GM21526 (cell line): ENCODE results near the gene MAP2.

Source experiments
- ATAC-seq: cut with Tn5 transposase; IDR thresholded peaks from one replicate; pipeline ENCODE4 v1.9.1; 2021; ENCODE audit warnings: moderate library complexity; ENCODE audit not compliant: unreplicated experiment, low FRiP score

MAP2 gene

DNA sequence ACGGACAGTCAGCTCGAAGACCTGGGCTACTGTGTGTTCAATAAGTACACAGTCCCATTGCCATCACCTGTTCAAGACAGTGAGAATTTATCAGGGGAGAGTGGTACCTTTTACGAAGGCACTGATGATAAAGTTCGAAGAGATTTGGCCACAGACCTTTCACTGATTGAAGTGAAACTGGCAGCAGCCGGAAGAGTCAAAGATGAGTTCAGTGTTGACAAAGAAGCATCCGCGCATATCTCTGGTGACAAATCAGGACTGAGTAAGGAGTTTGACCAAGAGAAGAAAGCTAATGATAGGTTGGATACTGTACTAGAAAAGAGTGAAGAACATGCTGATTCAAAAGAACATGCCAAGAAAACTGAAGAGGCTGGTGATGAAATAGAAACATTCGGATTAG, 270.9 kb downstream of the MAP2 start:
- ATAC-seq, result no peak

DNA sequence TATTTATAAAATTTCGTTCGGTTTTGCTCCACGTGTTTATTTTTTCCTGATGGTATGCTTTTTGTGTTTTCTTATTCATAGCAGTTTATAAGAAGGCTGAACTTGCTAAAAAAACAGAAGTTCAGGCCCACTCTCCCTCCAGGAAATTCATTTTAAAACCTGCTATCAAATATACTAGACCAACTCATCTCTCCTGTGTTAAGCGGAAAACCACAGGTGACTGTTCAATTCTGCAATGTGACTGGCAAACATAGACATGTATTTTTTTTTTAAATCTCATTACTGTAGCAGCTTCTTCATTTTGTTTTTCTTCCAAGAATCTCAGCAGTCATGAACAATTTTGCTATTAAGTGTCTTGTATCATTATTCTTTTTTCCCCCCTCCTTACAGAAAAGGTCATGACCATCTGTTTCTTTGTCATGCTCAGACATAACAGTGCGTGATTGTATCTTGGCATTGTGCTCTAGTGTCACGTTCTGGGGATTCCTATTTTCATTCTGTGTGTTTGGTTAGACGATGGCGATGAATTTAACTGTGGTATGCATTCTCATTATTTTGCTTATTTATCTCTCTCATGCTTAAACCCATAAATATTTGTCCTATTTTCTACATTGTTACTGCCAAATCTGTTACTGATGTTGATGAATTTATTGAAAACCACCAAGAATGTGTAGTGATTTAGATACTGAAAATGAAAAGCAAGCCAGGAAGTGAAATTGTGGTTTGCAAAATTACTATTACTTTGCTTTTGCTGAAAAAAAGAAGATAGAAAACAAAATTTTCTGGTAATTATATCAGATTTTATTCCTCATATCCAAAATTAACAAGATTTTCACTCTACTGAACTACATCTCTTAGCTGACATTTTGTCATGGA, 273.2 kb downstream of the MAP2 start:
- peak; percentile 65 for ATAC-seq

DNA sequence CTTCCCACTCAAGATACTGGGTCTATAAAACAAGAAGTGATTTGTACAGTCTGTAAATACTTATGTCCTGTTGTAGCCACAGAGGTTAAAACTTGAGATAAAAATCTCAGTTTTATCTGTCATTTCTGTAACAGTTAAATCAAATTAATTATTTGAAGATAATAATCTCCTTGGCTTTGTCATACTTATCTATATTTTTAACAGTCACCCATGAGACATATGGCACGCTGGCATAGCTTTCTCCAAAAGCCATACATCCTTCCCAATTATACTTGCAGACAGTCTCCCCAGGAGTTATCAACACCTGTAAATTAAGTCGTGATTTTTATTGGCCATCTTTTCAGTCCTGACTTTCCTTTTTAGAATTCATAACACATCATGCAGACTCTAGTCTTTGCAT, 278.9 kb downstream of the MAP2 start:
- ATAC-seq, result no peak

DNA sequence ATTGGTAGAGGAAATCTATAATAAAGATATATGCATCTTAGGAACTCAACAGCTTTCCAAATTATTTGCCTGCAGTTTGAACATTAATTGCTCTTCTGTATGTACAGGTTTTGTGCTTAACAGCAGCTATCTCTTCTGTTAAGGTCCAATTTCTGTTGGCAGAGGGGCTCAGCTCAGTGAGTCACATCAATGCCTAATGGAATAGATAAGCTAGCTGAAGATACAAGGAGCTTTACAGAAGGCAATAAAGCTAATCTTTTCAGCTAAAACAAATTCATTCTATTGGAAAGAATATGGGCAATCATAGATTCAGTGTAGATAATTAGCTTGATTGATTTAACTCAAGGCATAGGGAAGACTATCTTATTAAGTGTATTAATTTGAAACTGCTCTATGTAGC, 289.4 kb downstream of the MAP2 start:
- ATAC-seq, result no peak

DNA sequence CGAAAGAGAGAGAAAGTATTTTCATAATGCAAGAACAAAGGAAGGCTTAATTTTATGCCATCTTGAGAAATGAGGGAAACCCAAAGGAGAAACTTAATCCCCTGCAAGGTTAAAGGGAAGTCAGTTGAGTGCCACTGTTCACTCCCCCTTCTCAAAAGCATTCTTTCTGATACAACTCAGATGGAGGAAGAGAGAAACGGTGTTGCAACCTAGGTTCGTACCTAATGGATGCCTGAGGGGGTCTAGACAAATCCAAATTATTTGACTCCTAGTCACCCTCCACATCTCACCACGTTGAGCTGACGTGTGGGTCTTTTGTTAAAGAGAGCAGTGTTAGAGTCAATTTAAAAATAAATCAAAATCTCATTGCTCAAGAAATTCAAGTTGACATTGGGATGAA, 295.2 kb downstream of the MAP2 start:
- ATAC-seq, result no peak

DNA sequence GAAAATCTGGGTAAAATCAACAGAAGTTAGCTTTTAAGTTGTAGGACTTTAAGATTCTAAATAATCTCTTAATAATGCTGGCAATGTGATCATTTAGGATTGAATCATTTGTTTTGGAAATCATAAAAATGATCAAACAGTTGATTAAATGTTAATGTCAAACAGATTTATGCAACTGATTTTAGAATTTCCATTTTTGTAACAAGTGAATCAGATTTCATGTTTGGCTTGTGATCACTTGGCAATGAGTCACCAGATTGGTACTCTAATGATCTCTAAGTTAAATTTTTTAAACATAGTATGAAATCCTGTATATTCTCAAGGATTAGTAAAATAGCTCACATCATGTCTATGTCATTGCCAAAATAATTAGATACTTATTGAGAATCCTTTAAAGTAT, 297.6 kb downstream of the MAP2 start:
- ATAC-seq, result no peak

DNA sequence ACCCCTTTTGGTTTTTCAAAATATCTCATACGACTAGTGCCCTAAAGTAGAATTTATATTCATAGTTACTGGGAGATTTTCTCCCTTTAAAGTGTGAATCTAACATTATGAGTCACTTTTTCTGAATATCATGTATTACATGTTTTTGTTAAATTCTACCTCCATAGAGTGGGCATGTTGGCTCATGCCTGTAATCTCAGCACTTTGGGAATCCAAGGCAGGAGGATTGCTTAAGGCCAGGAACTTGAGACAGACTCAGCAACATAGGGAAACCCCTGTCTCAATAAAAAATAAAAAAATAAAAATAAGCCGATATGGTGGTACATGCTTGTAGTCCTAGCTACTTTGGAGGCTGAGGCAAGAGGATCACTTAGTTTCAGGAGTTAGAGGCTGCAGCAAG, 302.5 kb downstream of the MAP2 start:
- no peak for ATAC-seq

DNA sequence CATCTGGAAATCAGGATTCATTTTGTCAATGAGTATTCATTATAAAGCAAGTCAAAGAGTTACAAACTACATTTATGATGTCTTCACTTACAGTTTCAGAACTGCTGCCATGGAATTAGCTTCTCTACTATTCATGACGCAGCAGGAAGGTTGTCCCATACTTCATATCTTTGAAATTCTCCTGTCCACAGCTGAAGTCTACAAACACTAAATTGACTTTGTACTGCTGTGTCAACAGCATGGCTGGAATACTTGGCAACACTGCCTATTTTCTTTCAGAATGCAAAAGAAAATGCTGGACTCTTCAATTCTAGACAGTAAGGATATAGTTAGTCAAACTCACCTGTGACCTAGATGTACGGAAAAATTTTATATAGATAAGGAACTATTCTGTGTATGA, 303.2 kb downstream of the MAP2 start:
- ATAC-seq, result no peak

DNA sequence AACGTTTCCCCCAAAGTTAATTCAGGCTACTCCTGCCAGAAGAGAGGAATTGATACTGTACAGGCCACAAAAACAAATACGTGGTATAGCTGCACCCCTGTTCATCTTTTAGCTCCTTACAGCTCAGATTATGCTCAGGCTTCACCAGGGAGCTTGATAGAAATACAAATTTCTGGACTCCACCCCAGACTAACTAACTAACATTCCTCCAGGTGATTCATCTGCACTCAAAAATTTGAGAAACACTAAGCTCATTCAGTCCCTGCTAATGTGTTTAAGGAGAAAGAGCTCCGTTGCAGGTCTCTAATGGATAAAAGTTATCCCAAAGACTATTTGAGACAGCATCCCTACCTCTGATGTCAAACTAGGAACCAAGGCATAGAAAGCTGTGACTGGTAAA, 311.0 kb downstream of the MAP2 start:
- ATAC-seq, result no peak

DNA sequence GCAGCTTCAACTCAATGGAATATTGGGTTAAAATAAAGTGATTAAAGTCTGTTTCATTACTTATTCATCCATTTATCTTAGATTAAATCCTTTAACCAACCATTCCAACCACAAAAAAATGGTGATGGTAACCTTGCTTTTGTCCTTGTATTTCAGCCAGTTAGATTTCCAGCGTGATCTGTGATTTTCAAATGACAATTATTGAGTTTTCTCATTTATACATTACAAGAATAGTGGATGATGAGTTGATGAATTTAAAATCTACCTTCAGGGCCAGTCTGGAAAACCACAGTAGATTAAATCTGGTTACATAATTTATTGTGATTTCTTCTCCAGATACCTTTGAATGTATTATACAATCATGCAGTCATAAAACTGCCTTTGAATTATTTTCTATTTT, 318.1 kb downstream of the MAP2 start:
- no peak for ATAC-seq

DNA sequence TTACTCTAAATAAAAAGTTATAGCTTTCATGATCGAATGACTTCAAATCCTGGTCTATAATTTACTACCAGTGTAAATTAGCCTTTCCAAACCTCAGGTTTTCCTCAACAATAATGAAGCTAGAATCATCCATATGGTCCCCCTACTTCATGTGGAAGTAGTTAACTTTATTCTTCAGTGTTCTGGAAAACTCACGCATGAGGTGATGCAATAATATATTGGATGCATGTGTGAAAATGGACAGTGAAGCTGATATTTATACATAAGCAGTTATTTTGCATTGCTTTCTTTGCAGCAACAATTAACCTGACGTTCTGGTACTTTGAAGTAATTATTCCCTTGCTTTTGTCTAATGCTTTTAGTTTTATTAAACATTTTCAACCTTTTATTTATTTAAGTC, 329.2 kb downstream of the MAP2 start:
- ATAC-seq, result no peak

DNA sequence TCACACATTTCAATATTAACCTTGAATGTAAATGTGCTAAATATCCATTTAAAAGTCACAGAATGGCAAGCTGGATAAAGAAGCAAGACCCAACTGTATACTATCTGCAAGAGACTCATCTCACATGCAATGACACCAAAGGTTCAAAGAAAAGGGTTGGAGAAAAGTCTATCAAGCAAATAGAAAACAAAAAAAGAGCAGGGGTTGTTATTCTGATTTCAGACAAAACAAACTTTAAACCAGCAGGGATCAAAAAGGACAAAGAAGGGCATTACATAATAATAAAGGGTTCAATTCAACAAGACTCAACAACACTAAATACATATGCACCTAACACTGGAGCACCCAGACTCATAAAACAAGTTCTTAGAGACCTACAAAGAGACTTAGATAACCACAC, 333.3 kb downstream of the MAP2 start:
- ATAC-seq, result no peak

DNA sequence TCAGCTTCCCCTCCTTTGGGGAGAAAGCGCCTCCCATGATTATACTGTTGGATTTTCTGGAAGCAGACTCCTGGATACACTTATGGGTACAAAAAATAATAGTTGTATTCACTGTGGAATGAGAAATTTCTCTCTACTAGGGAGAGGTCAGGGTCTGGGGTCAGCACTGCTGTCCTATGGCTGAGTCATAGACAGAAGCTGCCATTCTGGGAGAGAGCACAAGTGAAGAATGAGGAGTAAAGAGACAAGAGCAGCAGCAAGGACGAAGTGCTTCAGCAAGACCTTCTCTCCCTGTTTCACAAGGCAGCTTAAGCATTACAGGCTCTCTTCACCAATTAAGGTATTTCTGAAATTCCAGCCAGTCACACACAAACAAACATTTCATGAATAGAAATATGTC, 337.7 kb downstream of the MAP2 start:
- ATAC-seq, result no peak

DNA sequence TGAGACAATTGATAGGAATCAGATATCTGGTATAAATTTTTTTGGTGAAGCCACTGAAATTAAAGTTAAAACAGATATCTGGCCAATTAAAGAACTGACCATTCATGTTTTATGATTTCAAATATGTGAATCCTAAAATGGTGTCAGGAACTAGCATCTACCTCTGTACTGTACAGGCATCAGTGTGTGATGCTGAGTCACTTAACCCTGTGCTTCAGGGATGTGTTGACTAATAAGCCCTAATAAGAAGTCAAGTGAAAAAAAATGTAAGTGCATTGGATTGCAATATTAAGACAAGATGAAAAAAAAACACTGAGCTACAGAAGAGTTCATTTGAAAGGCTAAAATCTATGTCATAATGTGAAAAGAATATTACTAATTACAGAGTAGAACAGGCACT, 338.7 kb downstream of the MAP2 start:
- no peak for ATAC-seq

DNA sequence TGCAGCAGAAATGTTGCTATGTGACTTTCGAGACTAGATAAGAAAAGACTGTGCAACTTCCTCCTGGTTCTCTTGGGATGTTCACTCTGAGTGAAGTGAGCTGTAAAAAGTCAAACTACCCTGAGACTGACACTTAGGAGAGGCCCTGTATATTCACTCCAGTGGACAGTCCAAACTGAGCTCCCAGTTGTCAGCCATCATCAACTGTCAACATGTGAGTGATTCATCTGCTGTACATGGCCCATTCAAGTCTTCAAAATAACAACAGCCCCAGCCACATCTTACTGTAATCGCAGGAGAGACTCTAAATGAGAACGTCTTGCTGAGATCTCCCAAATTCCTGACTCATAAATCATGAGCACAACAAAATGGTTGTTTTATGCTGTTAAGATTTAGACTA, 339.3 kb downstream of the MAP2 start:
- ATAC-seq, result no peak

DNA sequence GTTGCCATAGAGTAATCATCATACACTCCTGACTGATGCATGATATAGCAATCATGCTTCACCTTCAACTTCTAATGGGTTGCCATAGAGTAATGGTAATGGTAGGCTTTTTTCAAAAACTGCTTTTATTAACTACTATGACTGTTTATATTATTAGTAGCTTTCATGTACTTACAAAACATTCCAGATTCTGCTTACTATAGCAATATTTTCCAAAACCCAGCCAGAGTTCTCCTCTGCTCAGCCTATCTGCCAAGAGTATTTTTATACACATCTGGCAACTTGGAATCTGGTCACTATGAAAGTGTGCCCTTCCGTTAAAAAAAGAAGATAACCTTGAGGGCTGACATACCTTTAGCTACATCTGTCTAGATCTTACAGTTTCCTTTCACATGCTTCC, 342.8 kb downstream of the MAP2 start:
- ATAC-seq, result no peak

DNA sequence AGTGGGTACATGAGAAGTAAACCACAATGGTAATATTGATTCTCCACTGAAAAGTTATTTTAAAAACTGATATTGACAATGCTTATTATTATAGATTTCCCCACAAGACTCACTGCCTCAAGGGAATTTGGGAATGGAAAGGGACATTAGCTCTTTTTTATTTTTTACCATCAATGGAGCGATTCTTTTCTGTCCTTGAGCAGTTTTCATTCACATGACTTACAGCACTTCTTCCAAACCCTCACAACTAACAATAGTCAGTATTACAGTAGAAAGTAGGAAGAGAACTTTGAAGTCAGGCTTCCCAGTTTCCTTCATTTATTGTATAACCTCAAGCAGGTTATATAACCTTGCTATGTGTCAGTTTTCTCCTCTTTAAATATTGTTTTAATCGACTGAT, 343.5 kb downstream of the MAP2 start:
- ATAC-seq, result no peak

DNA sequence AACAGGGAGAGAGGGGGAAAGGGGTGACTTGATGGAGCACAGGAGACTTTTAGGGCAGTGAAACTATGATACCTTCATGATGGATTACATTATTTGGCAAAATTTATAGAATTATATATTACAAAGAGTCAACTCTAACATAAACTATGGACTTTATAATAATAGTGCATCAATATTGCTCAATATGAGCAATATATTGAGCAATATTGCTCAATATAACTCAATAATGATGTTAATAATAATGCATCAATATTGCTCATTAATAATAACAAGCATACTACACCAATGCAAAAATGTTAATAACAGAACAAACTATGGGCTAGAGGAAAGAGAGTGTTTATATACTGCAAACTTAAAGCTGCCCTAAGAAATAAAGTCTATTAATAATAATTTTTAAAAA, 344.7 kb downstream of the MAP2 start:
- ATAC-seq, result no peak

DNA sequence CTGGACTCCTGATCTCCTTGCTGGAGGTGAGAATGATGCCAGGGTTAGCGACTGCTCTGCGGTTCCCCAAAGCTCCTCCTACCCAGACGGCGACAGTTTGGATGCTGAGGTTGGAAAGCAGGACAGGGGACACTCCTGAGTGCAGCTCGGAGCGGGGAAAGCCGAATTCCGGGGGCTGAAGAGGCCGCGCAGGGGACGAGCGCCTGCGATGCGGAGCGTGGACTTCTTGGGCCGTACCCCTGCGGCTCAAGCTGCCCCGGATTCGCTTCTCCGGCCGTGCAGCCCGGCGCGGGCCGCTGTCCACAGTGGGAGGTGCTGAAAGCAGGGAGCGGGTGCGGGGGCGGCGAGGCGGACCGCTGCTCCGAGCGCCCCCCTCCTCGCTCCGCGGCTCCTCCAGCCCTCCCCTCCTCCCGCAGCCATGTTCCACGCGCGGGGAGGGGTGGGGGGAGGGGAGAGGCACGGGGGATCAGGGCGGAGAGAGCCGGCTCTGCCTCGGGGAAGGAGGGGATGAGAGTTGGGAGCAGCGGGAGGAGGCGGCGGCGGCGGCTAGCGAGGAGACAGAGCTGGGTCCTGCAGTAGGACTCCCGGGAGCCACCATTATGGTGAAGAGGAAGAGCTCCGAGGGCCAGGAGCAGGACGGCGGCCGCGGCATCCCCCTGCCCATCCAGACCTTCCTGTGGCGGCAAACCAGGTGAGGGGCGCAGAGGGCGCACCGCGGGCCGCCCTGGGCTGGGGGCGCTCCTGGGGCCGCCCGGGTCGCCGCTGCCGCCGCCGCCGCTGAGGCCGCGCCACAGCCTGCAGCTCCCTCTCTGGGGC, 347.8 kb downstream of the MAP2 start, which contains the start of gene UNC80:
UNC80 (plus strand) TSS at position 359 of the 816 bp plus-strand sequence; CDS start at position 600, 241 bp downstream.
- no peak for ATAC-seq

DNA sequence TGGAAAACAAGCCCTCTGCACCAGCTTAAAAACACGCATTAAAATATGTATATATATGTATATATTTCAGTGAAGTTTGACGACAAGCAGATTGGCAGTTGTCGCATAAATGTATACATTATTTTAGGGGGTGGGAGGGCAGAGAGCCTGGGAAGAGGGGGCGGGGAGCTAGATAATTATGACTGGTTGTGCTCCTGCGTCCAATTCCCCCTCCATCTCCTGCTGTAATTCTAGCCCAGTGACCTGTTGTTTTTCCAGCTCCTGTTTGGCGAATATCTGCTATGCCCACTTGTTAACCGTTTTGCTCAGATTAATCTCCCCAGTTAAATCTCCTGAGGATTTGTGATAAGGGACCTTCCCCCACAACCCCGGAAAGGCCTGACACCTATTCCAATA, 348.4 kb downstream of the MAP2 start:
- ATAC-seq, result no peak

DNA sequence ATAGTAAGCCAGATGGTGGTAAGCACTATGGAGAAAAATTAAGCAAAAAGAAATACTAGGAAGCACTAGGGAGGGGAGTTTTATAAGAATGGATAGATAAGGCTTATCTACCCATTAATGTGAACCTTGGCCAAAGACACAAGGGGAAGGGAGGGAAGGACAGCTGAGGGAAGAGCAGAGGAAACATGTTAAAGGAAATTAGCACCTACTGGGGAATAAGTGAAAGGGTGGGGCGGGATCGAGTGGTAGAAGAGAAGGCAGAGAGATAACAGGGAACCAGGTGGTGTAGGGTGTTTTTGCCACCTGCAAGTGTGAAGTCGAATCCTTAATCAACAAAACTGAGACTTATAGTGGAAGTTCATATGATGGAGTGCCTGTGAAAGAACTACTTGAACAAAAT, 349.5 kb downstream of the MAP2 start:
- no peak for ATAC-seq
